HG03571 (cell line): ENCODE results near the gene MXD4.
A peak's percentile ranks its signal among the peaks of the same experiment; 100 is the strongest.

ENCODE experiments used
- ATAC-seq: cut with Tn5 transposase; IDR thresholded peaks from one replicate; pipeline ENCODE4 v1.9.1; 2021; ENCODE audit not compliant: unreplicated experiment

MXD4 gene

DNA sequence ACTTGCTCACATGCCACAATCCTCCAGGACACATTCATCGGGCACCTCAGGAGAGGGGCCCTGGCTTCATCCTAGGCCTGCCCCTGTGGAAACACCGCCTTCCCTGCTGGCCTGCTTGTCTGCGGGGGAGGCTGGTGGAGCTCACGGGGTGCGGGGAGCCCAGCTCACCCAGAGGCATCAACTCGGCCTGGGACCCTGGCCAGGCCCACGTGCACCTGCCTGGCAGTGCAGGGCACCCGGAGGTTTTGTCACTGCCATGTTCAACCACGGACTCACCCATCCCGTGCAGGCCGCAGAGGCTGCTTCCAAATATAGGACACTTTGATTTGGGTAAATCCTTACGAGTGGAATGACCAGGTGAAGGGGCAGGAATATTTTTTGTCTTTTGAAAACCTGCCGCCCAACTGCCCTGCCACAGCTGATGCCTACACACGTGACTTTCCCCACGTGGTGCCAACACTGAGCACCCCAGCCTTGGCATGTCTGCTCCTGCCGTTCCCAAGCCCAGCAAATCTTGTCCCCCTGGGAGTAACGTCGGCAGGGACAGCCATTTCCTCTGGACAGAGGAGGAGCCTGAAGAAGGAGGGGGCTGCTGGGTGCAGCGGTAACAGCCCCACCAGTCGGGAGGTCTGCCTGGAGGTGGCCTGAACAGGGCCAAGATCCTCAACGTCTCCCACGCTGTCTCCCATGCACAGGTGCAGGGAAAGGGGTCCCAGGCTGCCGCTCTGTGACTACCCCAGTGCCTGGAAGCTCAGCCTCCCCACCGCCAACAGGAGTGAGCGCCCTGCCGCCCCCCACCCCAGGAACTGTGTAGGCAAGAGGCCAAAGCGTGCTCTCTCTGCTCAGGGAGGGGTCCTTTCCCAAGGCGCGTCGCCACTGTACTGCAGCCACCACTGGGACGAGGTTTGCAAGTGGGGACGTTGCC lies 8.5 kb downstream of the MXD4 start:
- no peak for ATAC-seq

DNA sequence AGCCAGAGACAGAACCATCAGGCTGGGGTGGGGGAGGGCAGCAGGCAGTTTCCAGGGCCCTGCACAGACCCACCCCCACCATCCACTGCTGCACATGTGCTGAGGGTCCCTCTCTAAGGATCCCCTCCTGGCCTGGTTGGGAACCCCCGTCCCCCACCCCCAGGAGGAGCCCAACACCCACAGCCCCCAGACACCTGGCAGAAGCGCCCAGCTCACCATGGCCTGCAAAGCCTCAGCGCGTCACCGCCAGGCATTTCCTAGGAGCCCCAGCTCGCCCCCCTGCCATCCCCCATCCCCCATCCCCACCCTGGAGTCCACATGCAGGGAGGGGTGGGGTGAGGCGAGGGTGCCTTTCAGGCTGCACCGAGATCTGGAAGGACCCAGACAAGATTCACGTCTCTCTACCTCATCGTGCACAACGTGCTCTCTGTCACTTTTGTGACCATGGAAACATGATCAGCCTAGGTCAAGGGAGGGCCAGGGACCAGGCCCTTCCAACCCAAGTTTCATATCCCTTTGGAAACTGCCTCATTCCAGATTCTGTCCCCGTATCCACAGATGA lies 9.3 kb downstream of the MXD4 start:
- no peak for ATAC-seq

DNA sequence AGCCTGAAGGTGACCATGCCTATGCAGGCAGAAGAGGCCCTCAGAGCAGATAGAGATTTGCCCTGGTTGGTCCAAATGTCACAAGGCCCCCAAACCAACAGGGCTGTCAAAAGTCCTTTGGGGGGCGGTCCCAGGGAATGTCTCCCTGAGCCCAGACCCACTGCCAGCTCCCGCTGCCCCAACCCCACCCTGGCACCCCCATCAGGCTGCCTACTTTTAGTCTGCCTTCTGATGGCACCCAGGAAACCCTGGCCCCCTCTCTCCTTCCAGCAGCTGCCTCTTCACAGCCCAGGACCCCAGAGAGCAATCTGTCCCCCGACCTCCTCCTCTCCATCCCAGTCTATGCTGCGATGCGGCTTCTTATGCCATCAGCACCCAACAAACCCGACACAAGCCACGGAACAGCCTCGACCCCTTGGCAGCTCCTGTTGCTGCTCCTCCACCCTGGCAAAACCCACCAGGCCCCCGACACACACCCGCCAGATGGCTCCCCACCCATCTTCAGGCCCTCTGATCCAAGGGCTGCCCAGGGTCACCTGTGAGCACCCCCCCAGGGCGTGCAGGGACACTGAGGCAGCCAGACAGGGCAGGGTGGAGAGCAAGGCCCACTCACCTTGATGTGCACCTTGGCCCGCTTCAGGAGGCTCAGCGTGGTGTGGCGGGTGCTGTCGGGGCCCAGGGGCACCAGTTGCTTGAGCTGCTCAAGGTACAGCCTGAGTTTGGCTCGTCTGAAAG lies 9.9 kb downstream of the MXD4 start:
- no peak for ATAC-seq

DNA sequence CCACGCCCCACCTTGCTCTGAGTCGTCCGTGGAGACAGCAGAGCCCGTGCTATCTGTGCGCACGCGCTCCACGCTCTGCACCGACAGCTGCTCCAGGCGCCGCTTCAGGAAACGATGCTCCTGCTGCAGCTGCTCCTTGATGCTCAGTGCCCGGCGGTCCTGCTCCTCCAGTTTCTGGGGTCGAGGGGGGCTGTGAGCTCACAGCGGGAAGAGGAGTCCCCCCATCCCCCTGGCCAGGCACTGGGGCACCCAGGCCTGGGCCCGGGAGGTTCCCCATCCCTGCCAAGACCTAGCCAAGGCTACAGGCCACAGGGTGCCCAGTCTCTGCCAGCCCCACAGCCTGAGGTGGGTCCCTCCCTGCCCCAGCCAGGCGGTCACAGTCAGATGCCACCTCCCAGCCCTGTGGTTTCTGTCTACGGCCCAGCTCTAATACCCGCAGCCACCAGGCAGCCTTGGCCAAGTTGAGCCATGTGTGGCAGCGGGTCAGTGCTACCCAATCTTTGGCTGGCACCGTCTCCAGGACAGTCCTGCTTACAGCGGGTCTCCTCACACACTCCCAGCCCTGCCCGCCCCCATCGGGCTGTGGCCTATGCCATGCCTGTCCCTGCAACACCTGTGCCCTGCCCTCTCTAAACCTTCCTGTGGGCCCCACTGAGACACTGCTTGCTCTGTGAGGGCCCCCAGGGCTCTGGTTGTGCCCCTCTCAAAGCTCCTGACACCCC lies 10.7 kb downstream of the MXD4 start:
- ATAC-seq, result no peak

DNA sequence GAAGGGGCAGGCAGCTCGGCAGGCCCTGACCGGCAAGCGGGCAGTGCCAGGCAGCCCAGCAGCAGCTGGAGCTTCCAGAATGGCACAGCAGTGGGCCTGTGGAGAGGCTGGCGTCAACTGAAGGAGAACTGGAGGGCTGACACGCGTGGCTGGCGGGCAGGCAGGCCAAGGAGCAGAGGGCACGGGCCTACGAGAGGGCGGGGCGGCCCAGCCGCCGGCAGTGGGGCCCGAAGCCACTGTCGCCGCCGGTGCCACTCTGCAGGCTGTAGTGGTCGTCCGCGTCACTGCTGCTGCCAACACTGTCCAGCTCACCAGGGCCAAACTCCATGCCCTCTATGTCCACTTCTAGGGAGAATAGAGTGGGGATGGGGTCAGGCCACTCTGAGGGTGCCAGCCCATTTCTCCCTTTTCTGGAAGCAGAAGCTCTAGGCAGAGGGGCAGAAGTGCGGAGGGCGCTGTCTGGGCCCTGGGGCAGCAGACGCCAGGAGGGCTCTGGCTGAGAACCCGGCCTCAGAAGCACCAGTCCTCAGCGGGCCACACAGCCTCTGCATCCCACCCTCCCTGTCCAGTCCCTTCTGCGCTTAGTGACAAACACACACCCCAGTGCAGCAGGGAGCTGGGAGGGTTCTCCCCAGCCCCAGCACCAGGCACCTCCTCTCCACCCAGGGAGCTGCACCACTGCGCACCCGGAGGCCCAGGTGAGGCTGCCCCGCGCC lies 11.4 kb downstream of the MXD4 start:
- ATAC-seq, result no peak

DNA sequence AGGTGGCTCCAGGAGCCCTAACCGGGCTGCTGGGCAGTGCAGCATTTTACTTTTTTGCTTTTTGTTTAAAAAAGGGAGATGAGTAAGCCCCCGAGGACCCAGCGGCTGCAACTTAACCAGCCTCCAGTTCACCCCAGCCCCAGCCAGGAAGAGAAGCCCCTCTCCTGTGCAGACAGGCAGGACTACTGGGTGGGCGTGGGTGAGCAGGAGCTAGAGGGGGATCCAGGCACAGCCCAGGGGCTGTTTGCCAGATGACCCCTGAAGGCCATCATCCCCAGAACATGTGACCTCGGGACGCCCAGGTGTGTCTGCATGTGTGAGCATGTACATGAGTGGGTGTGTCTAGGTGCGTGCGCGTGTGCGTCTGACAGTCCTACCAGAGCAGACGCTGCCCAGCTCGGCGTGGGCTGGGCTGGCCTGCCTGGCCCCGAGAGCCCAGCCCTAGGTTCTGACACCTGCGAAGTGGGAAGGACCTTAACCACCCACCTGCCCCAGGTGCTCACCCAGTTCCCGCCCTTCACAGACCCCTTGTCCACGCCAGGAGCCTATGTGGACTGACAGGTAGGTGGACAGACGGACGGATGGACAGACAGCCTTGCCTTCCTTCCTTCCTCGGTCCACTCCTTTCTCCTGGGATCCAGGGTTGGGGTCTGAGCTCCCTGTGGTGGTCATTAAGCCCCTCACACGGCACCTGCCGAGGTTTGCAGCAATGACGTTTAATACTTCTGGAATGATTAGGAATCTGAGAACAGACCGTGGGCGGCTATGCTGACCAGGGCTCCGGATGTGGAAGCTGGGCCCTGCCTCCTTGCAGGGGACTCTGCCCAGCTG lies 12.2 kb downstream of the MXD4 start:
- no peak for ATAC-seq

DNA sequence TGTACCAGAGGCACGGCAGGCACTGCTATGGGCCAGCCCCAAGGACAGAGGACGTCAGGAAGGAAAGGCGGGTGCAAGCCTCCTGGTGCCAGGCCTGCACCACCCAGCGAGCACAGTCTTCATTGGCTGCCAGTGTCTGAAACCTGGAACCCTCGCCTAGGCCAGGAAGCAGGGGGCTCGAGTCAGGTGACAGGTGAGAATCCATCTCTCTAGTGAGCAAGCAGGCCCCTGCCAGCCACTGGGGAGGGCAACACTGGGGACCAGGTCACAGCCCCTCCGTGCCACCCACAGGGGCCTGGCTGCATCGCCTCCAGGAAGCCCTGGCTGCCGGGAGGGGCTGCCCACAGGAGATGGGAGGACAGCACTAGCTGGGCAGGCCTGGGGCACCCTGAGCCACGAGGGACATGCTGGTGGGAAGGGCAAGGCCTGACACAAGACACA lies 13.1 kb downstream of the MXD4 start:
- no peak for ATAC-seq

DNA sequence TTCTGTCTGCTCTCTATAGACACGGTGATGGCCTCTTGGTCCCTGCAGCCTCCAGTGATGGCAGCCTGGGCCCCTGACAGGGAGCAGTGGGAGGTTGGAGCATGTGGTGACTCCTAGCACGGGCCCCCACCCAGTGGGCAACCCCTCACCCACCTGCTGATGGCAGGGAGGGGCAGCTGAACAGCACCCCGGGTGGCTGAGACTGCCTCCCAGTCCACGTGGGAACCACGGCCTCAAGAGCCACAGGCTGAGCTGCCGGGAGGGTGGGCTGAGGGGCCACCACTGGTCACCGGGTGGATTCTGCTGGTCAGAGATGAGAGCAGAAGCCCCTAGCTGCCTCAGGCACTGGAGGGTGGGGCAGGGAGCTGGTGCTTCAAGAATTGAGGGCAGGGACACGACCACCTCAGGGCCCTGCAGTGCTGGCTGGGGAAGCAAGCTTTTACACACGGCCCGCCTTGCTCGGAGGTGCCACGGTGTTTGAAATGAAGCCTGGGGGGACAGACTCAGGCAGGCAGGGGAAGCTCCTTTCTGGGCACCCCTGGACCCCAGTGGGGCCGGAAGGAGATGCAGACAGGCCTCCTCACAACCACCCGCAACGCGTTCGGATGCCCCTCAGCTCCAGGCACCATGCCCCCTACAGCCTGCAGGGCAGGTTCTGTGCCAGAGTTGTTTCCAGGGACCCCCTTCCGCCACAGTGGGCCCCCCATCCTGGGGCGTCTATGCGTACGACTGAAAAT lies 13.7 kb downstream of the MXD4 start:
- ATAC-seq, result no peak

DNA sequence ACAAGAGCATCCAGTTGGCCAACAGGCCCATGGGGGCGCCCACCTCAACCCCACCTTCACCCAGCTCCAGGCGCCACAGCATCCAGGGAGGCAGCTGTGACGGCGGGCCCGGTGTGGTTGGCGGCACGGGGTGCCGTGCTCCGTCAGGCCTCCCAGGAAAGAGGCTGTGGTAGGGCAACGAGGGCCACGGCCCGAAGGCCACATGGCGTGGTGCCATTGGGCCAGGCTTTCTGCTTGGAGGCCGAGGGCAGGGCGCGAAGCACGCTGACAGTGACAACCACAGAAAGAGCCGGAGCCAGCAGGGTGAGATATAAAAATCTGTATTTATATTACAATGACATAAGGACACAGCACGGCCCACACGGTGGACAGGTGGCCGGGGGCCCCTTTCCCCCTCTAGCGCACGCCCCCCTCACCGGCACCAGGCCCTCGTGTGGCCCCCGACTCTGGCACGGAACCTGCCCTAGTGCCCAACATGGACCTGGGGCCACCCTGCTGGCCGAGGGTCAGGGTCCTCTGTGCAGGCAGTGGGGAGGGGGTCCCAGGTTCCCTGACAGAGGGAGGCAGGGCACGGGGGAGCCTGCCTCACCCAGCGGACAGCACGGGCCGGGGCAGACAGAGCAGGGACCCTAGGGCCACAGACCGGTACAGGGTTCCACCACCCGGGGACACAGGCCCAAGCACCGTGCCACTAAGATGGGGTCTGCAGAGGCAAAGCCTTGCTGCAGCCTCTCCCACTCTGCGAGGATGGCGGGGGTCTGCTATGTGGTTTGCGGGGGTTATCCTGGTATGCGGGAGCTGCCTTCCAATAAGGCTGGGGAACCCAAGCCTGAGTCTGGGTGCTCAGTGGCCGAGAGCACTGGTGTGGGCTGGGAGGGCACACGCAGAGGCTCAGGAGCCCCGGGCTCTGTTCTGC lies 14.5 kb downstream of the MXD4 start:
- ATAC-seq, result no peak

DNA sequence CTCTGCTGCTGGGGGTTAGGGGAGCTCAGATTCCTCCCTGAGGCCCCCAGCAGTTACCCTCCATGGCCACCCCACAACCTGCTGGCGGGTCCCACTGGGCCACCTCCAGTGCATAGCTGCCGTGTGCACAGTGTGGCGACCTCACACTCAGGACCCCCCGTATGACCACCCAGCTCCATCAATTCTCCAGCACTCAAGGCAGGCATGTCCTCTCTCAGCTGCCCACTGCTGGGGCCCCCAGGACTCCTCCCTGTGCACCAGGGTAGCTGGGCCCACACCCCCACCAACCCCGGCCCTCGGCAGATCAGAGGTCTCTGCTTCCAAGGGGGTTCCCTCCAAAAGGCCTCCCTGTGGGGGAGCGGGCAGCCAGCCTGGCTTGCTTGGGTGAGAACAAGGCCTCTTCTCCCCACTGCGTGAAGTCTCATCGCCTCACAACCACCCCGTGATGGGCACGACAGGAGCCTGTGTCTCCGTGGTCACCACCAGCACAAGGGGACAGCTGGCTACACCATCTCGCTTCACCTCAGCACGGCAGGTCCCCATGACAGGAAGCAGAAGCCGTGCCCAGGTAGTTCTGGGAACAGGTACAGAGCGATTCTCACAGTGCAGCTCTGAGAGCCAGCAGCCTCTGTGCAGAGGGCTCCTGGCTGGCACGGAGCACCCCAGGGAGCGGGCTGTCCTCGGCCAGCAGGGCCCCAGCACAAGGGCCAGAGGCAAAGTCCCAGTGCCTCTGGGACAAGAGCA lies 15.4 kb downstream of the MXD4 start:
- no peak for ATAC-seq

DNA sequence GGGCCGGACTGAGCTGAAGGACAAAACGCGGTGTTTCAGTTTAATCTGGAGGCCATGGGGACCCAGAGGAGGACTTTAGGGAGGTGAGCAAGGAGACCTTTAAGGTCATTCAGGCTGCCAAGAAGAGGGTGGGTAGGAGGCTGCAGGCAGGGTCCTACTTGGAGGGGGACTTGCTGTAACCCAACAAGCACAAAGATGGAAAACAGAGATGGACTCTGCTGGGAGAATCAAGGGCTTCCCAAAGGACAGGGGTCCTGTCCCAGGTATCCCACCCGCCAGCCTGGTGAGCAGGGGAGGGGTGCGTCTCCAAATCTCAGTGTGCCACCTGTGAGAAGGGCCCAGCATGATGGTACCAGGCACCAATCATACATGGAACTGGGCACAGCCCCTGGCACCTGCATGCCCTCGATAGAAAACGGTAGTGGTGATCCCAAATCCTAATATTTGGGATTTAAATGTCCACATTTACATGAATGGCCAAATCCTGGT lies 16.1 kb downstream of the MXD4 start:
- no peak for ATAC-seq

DNA sequence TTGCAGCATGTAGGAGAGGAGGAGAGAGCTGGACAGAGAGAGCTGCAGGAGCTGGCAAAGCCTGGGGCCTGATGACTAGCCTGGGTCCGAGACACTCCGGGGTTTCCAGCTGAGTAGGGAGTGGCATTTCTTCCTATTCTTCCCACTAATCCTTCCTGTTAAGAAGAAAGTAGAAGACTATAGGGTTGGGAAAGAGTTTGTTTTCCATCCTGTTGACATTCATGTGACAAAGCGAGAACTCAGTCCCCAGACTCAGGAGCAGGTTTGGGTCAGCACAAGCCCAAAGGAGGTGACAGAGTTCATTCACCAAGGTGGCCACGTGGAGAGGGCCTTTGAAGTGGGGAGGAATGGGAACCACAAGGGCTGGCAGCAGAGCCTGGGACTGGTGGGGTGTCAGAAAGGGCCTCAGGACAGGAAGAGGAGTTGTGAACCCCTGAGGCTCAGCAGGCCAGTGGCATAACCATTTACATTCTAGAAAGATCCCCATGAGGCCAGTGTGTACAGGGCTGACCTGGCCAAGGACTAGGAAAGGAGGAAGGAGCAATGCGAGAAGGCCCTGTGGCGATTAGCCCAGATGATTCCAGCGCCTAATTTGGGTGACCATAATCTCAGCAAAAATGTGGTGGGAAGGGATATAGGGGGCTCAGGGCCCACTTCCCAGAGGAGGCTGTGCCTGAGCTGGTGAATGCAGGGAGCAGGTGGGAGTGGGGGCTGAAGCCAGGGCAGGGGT lies 16.7 kb downstream of the MXD4 start:
- ATAC-seq, result no peak

DNA sequence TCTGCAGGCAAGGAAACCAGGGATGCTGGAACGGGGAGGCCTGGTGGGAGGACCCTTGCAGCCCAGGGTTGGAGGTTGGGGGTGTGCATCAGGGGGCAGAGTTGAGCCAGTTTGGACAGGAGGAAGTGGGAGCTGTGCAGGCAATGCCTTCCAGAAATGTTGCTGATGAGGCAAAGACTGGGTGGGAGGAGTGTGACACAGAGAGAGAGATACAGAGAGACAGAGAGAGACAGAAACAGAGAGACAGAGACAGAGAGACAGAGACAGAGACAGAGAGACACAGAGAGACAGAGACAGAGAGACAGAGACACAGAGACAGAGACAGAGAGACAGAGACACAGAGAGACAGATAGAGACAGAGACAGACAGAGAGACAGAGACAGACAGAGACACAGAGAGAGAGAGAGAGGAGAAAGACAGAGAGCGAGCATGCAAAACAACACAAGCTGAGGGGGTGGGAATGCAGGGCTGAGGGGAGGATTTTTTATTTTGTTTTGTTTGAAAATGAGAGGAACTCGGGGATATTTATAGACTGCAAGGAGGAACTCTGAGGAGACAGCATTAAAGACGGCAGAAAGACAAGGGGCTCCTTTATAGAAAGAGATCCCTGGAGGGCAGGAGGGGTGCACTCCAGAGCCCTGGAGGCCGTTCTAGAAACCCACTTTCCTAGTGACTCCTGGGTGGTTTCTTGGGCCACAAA lies 18.1 kb downstream of the MXD4 start:
- no peak for ATAC-seq

DNA sequence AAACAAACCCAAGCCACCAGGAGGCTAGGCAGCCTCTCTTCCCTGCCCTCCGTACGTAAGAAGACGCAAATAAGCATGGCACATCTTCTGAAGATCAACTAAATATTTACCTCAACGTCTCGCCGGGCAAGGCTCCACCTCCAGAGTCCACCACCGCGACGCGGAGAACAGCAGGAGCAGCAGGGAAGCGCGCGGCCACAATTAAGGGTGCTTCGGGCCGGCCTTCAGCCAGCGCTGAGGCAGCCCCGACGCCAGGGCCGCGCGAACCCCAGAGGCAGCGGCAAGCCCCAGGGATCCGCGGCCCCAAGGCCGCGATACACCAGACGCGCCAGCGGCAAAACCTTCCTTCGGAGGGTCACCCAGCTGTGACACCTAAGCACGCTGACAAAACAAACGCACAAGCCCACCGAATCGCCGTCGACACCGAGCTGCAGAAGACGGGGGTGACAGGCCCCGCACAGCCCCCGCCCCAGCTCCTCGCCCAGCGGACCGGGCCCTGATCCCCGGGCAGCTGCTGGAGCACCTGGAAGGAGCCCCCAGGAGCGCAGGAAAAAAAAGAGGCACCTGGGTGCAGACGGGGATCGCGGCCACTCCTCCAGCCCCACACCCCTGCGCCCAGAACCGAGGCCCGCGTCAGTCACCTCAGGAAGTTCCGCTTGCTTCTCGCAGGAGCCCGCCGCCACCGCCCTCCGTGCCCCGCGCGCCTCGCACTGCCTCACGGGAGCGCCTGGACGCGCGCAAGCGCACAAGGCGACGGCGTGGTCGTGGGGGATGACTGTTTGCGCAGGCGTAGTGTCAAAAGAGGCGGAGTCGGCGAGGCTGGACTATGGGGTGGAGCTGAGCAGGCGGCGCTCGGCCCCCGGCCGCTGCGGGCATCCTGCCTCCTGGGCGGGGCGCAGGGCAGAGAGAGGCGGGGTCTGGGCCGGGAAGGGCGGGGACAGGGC lies 20.2 kb downstream of the MXD4 start, which contains the start of the genes HAUS3 and POLN:
Gene HAUS3 (minus strand): TSS at position 712 of the 944 bp plus-strand sequence. CDS start 1,175 bp downstream, outside the sequence.
Gene POLN (minus strand): TSS at position 712 of the 944 bp plus-strand sequence. CDS start 12,890 bp downstream, outside the sequence.
- ATAC-seq, result peak; percentile 85
